GM20431 (cell line): ENCODE results near the gene SMC4.
"Not testable (repeated sequence)": the region's sequence is repeated elsewhere in the genome, so short reads cannot be mapped to it uniquely, and the experiment has no call there.

Experiments
- in situ Hi-C: fragments of 300-500 bp; cut with MseI, MboI; formaldehyde crosslinking; loops from one replicate; pipeline ENCODE4 v1.15.0; 2020; ENCODE audit warnings: low sequenced_read_pairs; ENCODE audit not compliant: unreplicated experiment

The SMC4 gene

DNA sequence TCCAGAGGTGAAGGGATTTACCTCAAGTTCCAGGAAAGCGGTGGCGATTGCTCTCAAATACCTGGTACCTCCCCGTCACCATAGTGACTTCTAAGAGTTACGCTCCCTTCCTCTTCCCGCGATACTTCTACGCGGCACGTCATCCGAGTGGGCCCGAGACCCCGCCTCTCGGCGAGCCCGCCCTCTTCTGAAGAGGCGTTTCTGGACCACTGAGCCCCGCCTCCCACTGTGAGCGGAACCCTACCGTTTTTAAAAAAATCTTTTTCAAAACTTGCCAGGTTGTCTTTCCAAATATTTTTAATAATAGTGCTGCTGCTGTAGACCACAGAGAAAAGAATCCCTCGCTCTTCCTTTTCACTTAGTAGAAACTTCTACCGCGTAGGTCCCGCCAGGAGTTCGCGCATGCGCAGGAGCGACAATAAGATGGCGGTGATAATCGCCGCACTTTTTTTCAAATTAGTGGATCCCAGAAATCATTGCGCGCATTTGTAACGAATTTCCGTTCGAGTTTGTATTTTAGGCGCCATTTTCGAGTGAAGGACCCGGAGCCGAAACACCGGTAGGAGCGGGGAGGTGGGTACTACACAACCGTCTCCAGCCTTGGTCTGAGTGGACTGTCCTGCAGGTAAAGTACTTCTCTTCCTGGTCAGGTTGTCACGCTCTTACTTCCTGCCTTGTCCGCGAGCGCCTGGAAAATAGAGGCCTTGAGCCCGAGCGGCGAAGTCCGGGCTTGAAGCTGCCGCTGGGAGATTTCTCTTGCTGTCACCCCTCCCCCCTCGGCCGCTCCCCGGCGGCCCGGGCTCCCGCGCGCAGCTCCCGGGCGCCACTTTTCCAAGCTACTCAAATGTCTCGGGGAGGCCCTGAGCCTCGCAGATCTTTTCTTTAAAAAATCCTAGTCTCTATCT lies at the start of gene SMC4, which contains the start of gene IFT80:
Gene SMC4, plus strand, starts transcription at position 526 of the 905 bp plus-strand sequence. CDS start 1,177 bp downstream, outside the sequence.
Gene IFT80, minus strand, starts transcription at position 101 of the 905 bp plus-strand sequence. CDS start 14,625 bp downstream, outside the sequence.
- in situ Hi-C loops = loop anchor here (25.0 kb wide), 1 partner anchor 512 kb away; no protein-coding TSS in a partner anchor

DNA sequence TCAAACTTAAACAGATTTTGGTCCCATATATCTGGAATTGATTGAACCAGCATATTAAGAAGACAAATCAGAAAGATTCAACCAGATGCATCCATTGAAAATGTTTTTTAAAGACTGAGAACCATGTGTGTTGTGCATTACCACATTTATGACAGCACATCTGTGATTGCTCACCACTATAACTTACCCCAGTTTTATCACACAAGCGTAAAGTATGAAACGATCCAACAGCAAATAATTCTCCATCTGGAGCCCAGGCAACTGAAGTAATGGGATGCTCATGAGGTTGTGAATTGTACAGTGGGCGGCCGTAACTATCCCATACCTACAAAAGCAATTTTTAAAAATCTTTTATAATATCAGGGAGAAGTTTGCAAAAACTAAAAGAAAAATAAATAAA lies 43.6 kb upstream of the SMC4 start:
- in situ Hi-C loops = no loop called here

DNA sequence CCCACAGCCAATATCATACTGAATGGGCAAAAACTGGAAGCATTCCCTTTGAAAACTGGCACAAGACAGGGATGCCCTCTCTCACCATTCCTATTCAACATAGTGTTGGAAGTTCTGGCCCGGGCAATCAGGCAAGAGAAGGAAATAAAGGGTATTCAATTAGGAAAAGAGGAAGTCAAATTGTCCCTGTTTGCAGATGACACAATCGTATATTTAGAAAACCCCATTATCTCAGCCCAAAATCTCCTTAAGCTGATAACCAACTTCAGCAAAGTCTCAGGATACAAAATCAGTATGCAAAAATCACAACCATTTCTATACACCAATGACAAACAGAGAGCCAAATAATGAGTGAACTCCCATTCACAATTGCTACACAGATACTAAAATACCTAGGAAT lies 36.6 kb upstream of the SMC4 start:
- in situ Hi-C loops = not testable (repeated sequence)

DNA sequence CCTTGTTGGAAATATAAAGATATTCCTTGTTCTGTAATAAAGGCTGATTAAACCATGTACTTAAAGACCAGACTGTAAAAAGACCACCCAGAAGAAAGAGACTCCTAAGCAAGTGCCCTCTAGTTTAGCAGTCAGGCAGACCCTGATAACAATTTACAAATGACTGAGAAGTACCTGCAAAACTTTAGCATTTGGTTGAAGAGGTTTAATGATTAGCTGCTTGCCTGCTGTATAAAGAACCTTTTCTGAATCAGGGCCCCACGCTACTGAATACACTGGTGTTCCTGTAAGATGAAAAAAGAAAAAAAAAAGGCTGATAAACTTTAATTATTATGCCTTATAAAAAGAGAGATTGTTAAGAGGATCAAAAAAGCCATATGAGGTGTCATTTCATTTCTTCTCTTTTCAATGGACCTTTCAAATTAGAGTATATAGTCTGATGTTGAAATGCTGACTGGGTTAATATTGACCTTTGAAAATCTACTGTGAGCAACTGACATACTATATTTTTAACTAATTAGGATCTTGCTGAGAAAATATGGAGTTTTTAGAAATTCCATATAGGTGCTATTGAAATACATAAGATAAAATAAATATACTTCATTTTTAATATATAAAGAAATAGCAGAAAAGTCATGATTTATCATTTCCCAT lies 33.5 kb upstream of the SMC4 start:
- in situ Hi-C loops = no loop called here

DNA sequence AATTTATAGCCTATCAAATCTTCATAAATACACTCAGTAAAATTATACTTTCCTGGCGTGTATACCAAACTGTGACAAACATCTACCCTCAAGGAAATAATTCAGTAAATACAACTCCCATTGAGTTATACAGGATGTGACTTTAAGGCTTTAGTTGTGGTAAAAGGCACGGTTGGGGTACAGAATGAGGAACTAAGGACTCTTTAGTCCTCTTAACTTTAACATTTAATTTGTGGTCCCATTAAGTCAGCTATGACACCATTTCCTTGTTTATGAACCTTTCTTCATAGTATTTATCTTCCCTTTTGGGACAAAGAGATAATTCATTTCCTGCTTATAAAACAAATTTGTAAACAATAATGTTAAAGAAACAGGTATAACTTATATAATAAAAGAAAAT lies 30.6 kb upstream of the SMC4 start:
- in situ Hi-C loops = no loop called here

DNA sequence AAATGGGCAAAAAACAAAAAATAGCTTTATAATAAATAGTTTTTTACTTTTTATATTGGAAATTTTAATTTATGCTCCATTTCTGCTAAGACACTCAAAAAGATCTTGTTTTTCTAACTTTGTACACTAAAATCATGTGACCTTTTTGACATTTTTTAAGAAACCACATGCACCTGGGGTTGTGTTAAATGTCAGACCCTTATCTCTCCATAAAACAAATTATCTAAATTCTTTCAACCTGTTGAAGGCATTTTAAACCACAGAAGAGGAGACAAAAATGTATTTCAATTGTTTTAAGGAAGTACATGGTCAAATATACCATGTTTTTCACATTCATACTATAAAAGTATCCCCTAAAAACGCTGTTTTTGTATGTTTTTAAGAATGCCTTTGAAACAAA lies 29.7 kb upstream of the SMC4 start:
- in situ Hi-C loops = no loop called here

DNA sequence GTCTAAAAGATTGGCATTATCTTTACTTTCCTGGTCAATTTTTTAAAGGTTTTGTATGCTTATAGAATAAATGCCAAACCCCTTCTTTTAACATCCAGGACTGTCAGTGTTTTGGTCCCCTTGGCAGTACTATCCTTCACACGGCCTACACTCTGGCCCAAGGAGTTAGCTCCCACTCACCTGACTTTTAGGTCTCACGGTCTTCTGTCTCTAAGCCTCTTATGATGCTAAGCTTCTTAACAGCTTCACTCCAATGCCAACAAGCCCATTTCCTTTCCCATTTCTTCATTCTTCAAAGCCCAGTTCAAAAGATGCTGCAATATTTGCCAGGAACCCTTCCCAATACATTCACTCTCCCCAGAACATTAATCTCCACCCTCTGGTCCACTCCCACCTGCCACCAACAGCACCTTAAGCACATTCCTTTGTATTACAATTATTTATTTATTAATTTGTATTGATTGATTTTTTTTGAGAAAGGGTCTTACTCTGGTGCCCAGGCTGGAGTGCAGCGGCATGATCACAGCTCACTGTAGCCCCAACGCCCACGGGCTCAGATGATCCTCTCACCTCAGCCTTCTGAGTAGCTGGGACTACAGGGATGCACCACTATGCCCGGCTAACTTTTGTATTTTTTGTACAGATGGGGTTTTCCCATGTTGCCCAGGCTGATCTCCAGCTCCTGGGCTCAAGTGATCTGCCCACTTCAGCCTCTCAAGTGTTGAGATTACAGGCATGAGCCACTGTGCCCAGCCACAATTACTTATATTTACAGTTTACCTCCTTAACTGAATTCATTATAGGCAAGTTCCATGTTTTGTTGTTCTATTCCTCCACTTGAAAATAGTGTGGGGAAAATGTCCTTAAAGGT lies 28.2 kb upstream of the SMC4 start:
- in situ Hi-C loops = no loop called here

DNA sequence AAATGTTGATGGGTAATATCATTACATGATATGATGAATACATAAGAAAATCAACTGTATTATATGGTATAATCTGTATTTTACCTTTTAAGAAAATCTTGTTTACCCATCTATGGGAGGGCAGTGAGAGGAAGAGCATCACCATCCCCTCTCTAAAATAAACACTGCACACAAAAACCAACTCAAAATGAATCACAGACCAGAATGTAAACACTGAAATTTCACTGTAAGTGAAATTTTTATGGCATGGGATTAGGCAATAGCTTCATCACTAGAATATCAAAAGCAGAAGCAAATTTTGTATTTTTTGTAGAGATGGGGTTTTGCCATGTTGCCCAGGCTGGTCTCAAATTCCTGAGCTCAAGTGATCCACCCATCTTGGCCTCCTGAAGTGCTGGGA lies 26.7 kb upstream of the SMC4 start:
- in situ Hi-C loops = no loop called here

DNA sequence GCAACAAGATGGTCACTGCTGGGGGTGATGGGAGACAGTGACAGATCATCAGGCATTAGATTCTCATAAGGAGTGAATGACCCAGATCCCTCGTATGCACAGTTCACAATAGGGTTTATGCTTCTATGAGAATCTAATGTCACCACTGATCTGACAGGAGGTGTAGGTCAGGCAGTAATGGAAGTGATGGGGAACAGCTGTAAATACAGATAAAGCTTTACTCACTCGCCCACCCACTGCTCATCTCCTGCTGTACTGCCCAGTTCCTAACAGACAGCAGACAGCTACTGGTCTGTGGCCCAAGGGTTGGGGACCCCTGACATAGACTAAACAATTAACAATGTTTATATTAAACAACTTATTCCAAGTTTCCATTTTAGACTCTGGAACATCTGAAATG lies 25.8 kb upstream of the SMC4 start:
- in situ Hi-C loops = no loop called here

DNA sequence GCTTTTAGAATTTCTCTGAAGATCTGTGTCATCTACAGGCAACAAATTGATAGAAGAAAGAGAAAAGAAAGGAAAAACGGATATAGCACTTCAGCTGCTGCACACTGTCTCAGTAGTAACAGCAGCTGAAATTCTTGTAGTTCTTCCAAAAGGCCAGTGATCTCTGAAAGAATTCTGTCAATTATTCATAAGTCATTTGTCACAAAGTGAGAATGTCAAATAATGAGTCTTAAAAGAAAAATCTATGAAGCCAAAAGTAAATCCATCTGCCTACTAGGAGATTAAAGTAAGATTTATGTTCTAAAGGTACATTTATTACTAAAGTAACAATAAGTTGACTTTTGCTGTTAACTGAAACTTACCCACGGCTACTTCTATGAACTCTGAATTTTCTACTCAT lies 25.0 kb upstream of the SMC4 start:
- in situ Hi-C loops = no loop called here

DNA sequence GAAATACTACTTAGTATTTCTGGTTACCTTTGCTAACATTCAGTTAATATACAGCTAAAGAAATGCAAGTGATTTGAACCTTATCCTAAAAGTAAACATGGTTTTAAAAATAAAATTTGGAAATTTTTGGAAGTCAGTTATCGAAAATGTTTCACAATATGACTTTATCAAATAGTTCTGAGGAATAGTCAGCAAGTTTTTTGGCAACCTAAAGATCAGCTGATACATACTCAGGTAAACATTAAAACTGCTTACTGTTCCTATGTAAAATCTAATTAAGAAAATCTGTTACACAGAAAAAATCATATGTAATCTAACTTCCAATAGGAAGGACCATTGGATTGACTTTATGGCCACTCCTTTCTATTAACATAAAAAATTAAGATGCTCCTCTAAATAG lies 24.5 kb upstream of the SMC4 start:
- in situ Hi-C loops = no loop called here

DNA sequence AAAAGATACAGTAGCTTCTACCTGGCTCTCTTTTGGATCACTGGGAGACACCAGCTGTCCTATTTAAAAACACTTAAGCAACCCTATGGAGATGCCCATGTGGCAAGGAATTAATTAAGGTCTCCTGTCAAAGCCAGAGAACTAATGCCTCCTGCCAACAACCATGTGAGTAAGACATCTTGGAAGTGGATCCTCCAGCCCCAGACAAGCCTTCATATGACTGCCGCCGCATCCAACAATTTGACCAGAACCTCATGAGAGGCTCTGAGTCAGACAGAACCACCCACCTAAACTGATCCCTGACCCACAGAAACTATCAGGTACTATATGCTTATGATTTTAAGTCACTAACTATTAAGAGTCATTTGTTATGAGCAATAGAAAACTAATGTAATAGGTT lies 22.8 kb upstream of the SMC4 start:
- in situ Hi-C loops = no loop called here

DNA sequence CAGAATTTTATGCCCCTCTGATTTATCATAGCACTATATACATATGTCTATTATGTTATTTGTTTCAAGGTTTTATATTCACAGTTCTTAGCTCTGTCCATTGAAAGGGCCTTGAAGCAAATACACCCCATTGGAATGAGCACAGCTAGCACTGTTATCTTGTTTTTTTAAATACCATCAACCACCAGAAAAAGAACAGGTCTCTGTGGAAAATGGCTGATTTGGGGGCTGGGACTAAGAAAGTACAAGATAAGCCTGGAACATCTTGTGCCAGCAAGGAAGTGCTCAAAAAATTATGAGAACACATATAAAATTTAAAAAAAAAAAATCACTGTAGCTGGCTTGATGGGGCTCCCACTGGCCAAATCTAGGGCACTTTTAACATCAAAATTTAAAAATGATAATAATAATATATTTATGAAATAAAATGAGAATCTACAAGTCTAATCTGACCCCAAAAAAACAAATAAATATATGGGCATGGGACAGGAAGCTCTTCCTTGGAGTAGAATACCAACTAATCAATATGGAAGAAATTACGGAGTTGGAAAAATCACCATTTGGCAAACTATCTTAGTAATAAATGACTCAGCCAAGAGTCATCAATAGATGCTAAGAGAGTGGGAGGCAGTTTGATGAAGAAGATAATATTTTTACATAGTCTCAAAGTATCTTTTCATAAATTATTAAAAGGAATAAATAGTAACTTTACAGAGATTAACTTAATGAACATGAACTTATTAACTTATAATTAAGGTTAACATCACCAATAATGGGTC lies 20.9 kb upstream of the SMC4 start:
- in situ Hi-C loops = no loop called here

DNA sequence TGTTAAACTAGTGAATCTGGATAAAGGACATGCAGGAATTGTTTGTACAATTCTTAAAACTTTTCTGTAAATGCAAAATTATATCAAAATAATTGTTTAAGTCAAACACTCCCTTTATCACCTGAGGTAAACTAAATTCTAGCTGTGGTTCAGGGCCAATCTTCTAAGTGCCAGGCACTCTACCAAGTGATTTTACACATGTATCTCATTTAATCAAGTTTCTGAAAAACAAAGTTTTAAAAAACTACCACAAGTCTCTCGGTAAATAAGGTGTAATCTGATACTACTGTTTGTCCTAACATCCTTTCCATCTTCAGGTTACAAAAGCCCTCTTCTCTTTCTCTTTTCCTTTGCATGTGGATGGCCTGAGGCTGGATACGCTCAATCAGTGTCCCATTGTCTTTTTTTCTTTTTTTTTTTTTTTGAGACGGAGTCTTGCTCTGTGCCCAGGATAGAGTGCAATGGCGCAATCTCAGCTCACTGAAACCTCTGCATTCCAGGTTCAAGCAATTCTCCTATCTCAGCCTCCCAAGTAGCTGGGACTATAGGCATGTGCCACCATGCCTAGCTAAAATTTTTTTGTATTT lies 19.7 kb upstream of the SMC4 start:
- in situ Hi-C loops = no loop called here

DNA sequence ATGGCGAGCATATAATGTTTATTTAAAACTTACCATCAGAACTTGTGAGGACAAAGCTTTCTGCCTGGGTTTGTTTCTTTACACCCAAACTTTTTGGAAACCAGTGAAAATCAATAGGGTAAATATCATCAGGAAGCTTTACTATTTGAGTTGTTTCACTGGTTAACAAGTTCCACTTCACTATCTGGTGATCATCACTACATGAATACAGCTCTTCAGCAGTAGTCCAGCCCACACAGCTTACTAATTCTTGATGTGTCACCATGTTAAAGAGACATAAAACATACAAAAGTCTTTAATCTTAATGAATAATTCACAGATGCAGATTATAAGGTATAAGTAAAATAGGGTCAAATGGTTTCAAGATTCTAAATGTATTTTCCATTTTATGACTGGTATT lies 18.0 kb upstream of the SMC4 start:
- in situ Hi-C loops = no loop called here

DNA sequence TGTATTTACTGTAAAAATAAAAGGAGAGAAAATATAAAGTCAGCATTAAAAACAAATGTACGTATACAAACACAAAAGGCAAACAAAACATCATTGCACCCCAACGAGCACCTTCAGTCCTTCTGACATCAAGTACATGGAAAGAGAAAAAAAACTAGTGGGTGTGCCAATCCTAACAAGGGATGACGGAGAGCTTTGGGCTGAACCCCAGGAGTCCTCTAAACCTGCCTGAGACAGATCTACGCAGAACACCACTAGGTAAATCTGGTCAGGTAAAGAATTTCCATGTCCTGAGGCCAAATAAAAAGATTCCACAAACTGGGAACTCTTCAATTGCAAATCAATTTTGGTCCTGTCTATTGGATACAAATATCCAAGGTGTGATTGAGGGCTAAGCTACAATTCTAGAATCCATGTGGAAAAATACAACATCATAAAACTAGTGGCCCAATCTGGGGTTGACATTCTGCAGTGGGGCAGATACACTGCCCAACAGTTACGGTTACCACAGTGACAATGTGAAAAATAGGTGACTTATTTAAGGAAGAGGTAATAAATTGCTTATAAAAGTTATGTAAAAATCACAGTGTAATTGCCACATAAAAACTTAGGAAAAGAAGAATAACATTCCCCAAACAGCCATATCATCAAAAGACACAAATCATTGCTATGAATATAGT lies 14.7 kb upstream of the SMC4 start:
- in situ Hi-C loops = no loop called here

DNA sequence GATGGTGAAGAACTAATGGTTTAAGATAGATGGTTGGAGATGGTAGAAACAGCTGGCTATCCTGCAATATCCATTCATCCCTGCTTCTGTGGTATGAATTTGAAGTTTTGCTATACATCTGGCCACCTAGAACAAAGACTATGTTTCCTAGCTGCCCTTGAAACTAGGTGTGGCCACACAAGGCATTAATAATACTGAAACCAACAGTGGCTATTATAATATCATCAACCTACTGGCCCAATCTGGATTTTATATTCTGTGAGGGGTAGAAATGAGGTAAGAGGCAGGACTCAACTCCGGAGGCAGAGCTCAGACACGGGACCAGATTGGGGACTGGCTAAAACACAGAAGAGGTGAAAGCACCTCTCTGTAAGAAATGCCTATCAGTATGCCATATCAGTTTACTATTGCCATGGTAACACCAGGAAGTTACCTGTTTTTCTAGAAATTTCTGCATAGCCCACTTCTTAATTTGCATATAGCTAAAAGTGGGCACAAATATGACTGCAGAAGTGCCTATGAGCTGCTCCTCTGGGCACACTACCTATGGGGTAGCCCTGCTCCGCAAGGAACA lies 8.8 kb upstream of the SMC4 start:
- in situ Hi-C loops = no loop called here

DNA sequence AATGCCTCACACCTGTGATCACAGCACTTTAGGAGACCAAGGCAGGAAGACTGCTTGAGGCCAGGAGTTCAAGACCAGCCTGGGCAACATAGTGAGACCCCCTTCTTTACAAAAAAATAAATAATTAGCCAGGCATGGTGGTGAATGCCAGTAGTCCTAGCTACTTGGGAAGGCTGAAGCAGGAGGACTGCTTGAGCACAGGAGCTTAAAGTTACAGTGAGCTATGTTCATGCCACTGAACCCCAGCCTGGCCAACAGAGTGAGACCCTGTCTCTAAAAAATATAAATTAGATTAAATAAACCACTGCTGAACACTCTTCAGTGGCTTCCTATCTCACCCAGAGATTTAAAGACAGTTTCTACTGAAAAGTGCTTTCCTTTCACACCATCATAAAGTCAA lies 6.7 kb upstream of the SMC4 start:
- in situ Hi-C loops = no loop called here
